IMR-90 (cell line): ENCODE measurements around the gene TBC1D9B. TPM values are rescaled to one million over a fixed set of nuclear protein-coding genes. Genes with fewer than 3 reads are reported as not detected.

Source experiments
- ATAC-seq: fragments of 200-7000 bp; cut with Tn5 transposase; 2 replicates; pipeline ENCODE4 v1.9.1; 2020; ENCODE audit warnings: low read depth, mild to moderate bottlenecking, moderate library complexity
- BruUV-seq: library from RNA; stranded (reverse); fragments of 400-500 nt; replicated peaks from 2 replicates; lab custom pipeline; 2021; lab: Mats Ljungman, UMichigan
- CTCF ChIA-PET: fragments of 300-600 bp; formaldehyde crosslinking; extraction: SDS; loops from one replicate; lab custom pipeline; 2021; ENCODE audit warnings: antibody characterized with exemption; lab: Yijun Ruan, JAX
- POLR2A ChIA-PET: fragments of 300-600 bp; sonication (Branson Sonifier 250); formaldehyde crosslinking; loops from one replicate; lab custom pipeline; 2022; ENCODE audit warnings: antibody characterized with exemption; ENCODE audit not compliant: unreplicated experiment; lab: Charles Lee
- DNase-seq: peaks from one replicate; pipeline ENCODE4 v3.0.0; 2013
- H2AFZ ChIP-seq: replicated peaks from 2 replicates; pipeline ENCODE3; 2013; ENCODE audit warnings: low read length, mild to moderate bottlenecking; ENCODE audit not compliant: poor library complexity
- H2AK5ac ChIP-seq: 2 replicates; pipeline ENCODE4 v1.6.1; 2013; ENCODE audit warnings: low read depth, low read length, inconsistent platforms
- H2AK9ac ChIP-seq: replicated peaks from 2 replicates; pipeline ENCODE3; 2013; ENCODE audit warnings: mild to moderate bottlenecking, low read depth, low read length, moderate library complexity; ENCODE audit not compliant: poor library complexity
- H2BK120ac ChIP-seq: 2 replicates; pipeline ENCODE4 v1.6.1; 2013; ENCODE audit warnings: low read depth, low read length, inconsistent platforms
- H2BK15ac ChIP-seq: 3 replicates; pipeline ENCODE4 v1.6.1; 2013; ENCODE audit warnings: low read depth, low read length, inconsistent platforms
- H2BK20ac ChIP-seq: 2 replicates; pipeline ENCODE4 v1.6.1; 2013; ENCODE audit warnings: low read depth, mild to moderate bottlenecking, inconsistent platforms, low read length, moderate library complexity
- H2BK5ac ChIP-seq: 2 replicates; pipeline ENCODE4 v1.6.1; 2013; ENCODE audit warnings: mild to moderate bottlenecking, low read depth, low read length, inconsistent platforms; ENCODE audit not compliant: poor library complexity, severe bottlenecking
- H3K14ac ChIP-seq: replicated peaks from 2 replicates; pipeline ENCODE4 v1.6.1; 2013; ENCODE audit warnings: low read depth, low read length, inconsistent platforms
- H3K18ac ChIP-seq: 2 replicates; pipeline ENCODE4 v1.6.1; 2013; ENCODE audit warnings: low read depth, low read length, control low read depth
- H3K23ac ChIP-seq: 2 replicates; pipeline ENCODE4 v1.6.1; 2013; ENCODE audit warnings: low read depth, low read length, inconsistent platforms
- H3K27ac ChIP-seq: 2 replicates; pipeline ENCODE4 v1.5.1; 2013; ENCODE audit warnings: mild to moderate bottlenecking, control low read depth, low read length; ENCODE audit not compliant: insufficient read depth
- H3K27me3 ChIP-seq: 2 replicates; pipeline ENCODE4 v1.6.1; 2013; ENCODE audit warnings: low read length; ENCODE audit not compliant: control insufficient read depth, insufficient read depth
- H3K36me3 ChIP-seq: 2 replicates; pipeline ENCODE4 v1.6.1; 2013; ENCODE audit warnings: low read length, mixed read lengths; ENCODE audit not compliant: control insufficient read depth, insufficient read depth
- H3K4ac ChIP-seq: 2 replicates; pipeline ENCODE4 v1.6.1; 2013; ENCODE audit warnings: low read depth, low read length, inconsistent platforms
- H3K4me1 ChIP-seq: 2 replicates; pipeline ENCODE4 v1.6.1; 2013; ENCODE audit warnings: low read length, mixed read lengths; ENCODE audit not compliant: control insufficient read depth, insufficient read depth
- H3K4me2 ChIP-seq: 2 replicates; pipeline ENCODE4 v1.6.1; 2013; ENCODE audit warnings: low read depth, mild to moderate bottlenecking, control low read depth, low read length, moderate library complexity
- H3K4me3 ChIP-seq: 2 replicates; pipeline ENCODE4 v1.5.1; 2013; ENCODE audit warnings: low read depth, mild to moderate bottlenecking, control low read depth, low read length, moderate library complexity; ENCODE audit not compliant: insufficient read depth
- H3K56ac ChIP-seq: 2 replicates; pipeline ENCODE4 v1.6.1; 2013; ENCODE audit warnings: low read length, inconsistent platforms; ENCODE audit not compliant: insufficient read depth; ENCODE audit errors: extremely low read depth
- H3K79me1 ChIP-seq, 2 experiments: 2 replicates each; pipeline ENCODE4 v1.6.1; 2013; ENCODE audit warnings: low read length in 2 of 2, inconsistent platforms in 1 of 2, low read depth in 1 of 2
- H3K9ac ChIP-seq: 2 replicates; pipeline ENCODE4 v1.6.1; 2013; ENCODE audit warnings: low read depth, low read length, control low read depth
- H3K9me1 ChIP-seq: 2 replicates; pipeline ENCODE4 v1.6.1; 2013; ENCODE audit warnings: low read length, inconsistent platforms; ENCODE audit not compliant: insufficient read depth
- H3K9me3 ChIP-seq: 2 replicates; pipeline ENCODE4 v1.6.1; 2013; ENCODE audit warnings: low read length; ENCODE audit not compliant: control insufficient read depth, insufficient read depth
- H4K20me1 ChIP-seq: 2 replicates; pipeline ENCODE4 v1.6.1; 2013; ENCODE audit warnings: low read length, inconsistent platforms; ENCODE audit not compliant: insufficient read depth
- H4K5ac ChIP-seq: 2 replicates; pipeline ENCODE4 v1.6.1; 2013; ENCODE audit warnings: mild to moderate bottlenecking, low read depth, low read length, control low read depth
- H4K8ac ChIP-seq, 2 experiments: 2 replicates each; pipeline ENCODE4 v1.6.1; 2013; ENCODE audit warnings: low read depth in 2 of 2, low read length in 2 of 2, control low read depth in 1 of 2, inconsistent platforms in 1 of 2
- H4K91ac ChIP-seq: 2 replicates; pipeline ENCODE4 v1.6.1; 2013; ENCODE audit warnings: low read depth, low read length, inconsistent platforms; ENCODE audit not compliant: insufficient read depth
- CEBPB ChIP-seq: IDR thresholded peaks from 2 replicates; pipeline ENCODE4 v1.6.1; 2012; ENCODE audit warnings: low read depth, low read length, improper control_type of control experiment
- ELK1 ChIP-seq: fragments of 150-350 bp; IDR thresholded peaks from 2 replicates; pipeline ENCODE4 v1.6.1; 2016; ENCODE audit warnings: low read depth, mild to moderate bottlenecking, low read length, moderate library complexity, borderline replicate concordance
- FOS ChIP-seq: fragments of 150-350 bp; IDR thresholded peaks from 2 replicates; pipeline ENCODE4 v1.6.1; 2016; ENCODE audit warnings: low read depth, low read length
- MAFK ChIP-seq: IDR thresholded peaks from 2 replicates; pipeline ENCODE4 v1.6.1; 2012; ENCODE audit warnings: low read depth, low read length, improper control_type of control experiment
- MXI1 ChIP-seq: IDR thresholded peaks from 2 replicates; pipeline ENCODE4 v1.6.1; 2012; ENCODE audit warnings: low read depth, mild to moderate bottlenecking, low read length, moderate library complexity, borderline replicate concordance
- NFE2L2 ChIP-seq: fragments of 150-350 bp; IDR thresholded peaks from 2 replicates; pipeline ENCODE4 v1.6.1; 2016; ENCODE audit warnings: low read depth, mild to moderate bottlenecking, low read length
- POLR2A ChIP-seq: IDR thresholded peaks from 2 replicates; pipeline ENCODE4 v1.6.1; 2012; ENCODE audit warnings: mild to moderate bottlenecking, low read depth, low read length
- RAD21 ChIP-seq: IDR thresholded peaks from 2 replicates; pipeline ENCODE4 v1.6.1; 2012; ENCODE audit warnings: low read length, improper control_type of control experiment
- RCOR1 ChIP-seq: IDR thresholded peaks from 2 replicates; pipeline ENCODE4 v1.6.1; 2012; ENCODE audit warnings: mild to moderate bottlenecking, low read length, improper control_type of control experiment; ENCODE audit not compliant: insufficient replicate concordance
- RFX5 ChIP-seq: IDR thresholded peaks from 2 replicates; pipeline ENCODE4 v1.8.0; 2012; ENCODE audit warnings: low read depth, mild to moderate bottlenecking, low read length, moderate library complexity
- SMC3 ChIP-seq: fragments of 150-350 bp; IDR thresholded peaks from 2 replicates; pipeline ENCODE4 v1.6.1; 2016; ENCODE audit warnings: low read depth, mild to moderate bottlenecking, antibody characterized with exemption, low read length, moderate library complexity
- USF2 ChIP-seq: fragments of 150-350 bp; IDR thresholded peaks from 2 replicates; pipeline ENCODE4 v1.6.1; 2017; ENCODE audit warnings: mild to moderate bottlenecking, antibody characterized with exemption, low read length, low read depth
- WGBS, 2 experiments: methylation state at CpG; one replicate each; pipeline versions ENCODE4 v1.1.5 to v1.1.7; 2013; ENCODE audit warnings: missing lambda C conversion rate in 2 of 2; ENCODE audit not compliant: insufficient read length in 1 of 2; ENCODE audit errors: extremely low coverage in 2 of 2; 5-methylcytosine and 5-hydroxymethylcytosine counted together
- dilution Hi-C: fragments of 300-500 bp; cut with HindIII; formaldehyde crosslinking; loops from one replicate; pipeline ENCODE4 v1.14.3; 2018; ENCODE audit warnings: low sequenced_read_pairs; ENCODE audit not compliant: unreplicated experiment
- in situ Hi-C: fragments of 300-500 bp; cut with MboI; formaldehyde crosslinking; loops from 3 replicates; pipeline ENCODE4 v1.14.3; 2019; ENCODE audit warnings: low sequenced_read_pairs, inconsistent platforms, mixed read lengths
- intact Hi-C: fragments of 100-400 bp; cut with micrococcal nuclease; formaldehyde crosslinking; loops from 2 replicates; pipeline ENCODE4 v1.10.0; 2022
- polyA plus RNA-seq, 3 experiments: library from polyadenylated mRNA; depleted of rRNA; stranded (reverse); fragments of >200 nt; gene quantifications; 2 replicates each; pipeline ENCODE4 v1.2.3, GENCODE V29; 2012; ENCODE audit warnings: low replicate concordance in 1 of 3
- total RNA-seq: library from RNA; depleted of rRNA; stranded (reverse); fragments of >200 nt; gene quantifications from 2 replicates; pipeline ENCODE4 v1.2.3, GENCODE V29; 2012

TBC1D9B gene
- total and polyA plus RNA-seq, 2 of the 4 experiments (the other 2 are of a cell fraction) = 58.6 to 78.1 TPM

GRCh38 chr5:179930788-179931473, 23.2 kb upstream of the TBC1D9B start:
- ATAC-seq (no peak), DNase-seq (no peak)
- H3K18ac ChIP-seq = no peak overlapping the region
- no peaks in the 10 kb centered on the region for H4K20me1 ChIP-seq
- H3K4ac ChIP-seq = no peak overlapping the region
- no peak overlapping the region for H2AK9ac ChIP-seq
- CTCF ChIA-PET = interaction anchor here (0.7 kb wide), 1 partner anchor 1320 kb away, joined by 3 read pairs; no protein-coding TSS in a partner anchor
- no peak overlapping the region for H3K4me2 ChIP-seq
- no peaks in the 10 kb centered on the region for H3K9me1 ChIP-seq
- no peak overlapping the region for H4K91ac ChIP-seq
- POLR2A ChIA-PET = no interaction called here
- H3K27me3 ChIP-seq = no peaks in the 10 kb centered on the region
- no peak overlapping the region for H3K4me3 ChIP-seq
- no peak overlapping the region for H4K8ac ChIP-seq
- no peak overlapping the region for H3K56ac ChIP-seq
- H4K5ac ChIP-seq = no peak overlapping the region
- no peak overlapping the region; the same call in 1 of the 2 replicates for H3K23ac ChIP-seq
- H3K9me3 ChIP-seq = no peaks in the 10 kb centered on the region
- in situ Hi-C loops (no loop called here), intact Hi-C loops (no loop called here), dilution Hi-C loops (no loop called here)
- H3K9ac ChIP-seq = no peak overlapping the region
- no peaks in the 10 kb centered on the region for H3K36me3 ChIP-seq
- BruUV-seq = no TSS peak
- H3K4me1 ChIP-seq = no peaks in the 10 kb centered on the region
- no peaks in the 10 kb centered on the region for H3K79me1 ChIP-seq
- H2AK5ac ChIP-seq = no peak overlapping the region
- no peak overlapping the region for H3K27ac ChIP-seq
- WGBS, 2 experiments = 87% methylated on average over 3 of the region's 8 CpGs; no CpG with 5 or more reads in 1 of the 2 experiments
- no peak overlapping the region for H2BK5ac ChIP-seq
- H2AFZ ChIP-seq = no peak overlapping the region
- H2BK120ac ChIP-seq = no peak overlapping the region
- TF ChIP-seq RAD21 (no peak), RCOR1 (no peak), ELK1 (no peak), MXI1 (no peak), SMC3 (no peak), MAFK (no peak), RFX5 (no peak), USF2 (no peak), FOS (no peak), NFE2L2 (no peak), CEBPB (no peak), POLR2A (no peak)
- no peak overlapping the region for H2BK15ac ChIP-seq
- no peak overlapping the region for H3K14ac ChIP-seq
- no peak overlapping the region for H2BK20ac ChIP-seq
